Colon (tissue), 2 donors: ENCODE results near the gene STK4.

Source experiments
- FAIRE-seq: peaks from 2 replicates; lab custom pipeline; 2012; peaks lifted over from hg19 to GRCh38; lab: Jason Lieb, UNC
- donor health status: control.
- donor health status: control.

The STK4 gene

DNA sequence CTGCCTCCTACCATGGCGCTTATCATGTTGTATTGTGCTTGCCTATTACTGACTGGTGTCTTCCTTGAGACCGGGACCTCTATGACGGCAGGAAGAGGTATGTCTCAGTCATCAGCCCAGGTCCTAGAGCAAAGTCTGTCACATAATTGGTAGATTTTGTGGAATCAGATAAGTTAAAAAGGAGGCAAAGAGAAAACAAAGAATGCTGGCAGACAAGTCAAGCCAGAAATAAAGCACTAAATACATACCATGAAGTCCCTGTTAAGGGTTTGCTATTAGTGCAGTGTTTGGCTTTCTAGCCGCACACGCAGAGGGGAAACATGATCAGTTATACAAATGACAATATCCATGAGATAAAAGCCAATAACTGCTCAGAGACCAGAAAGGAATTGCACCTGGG, 12.1 kb upstream of the STK4 start:
- no peak for FAIRE-seq

DNA sequence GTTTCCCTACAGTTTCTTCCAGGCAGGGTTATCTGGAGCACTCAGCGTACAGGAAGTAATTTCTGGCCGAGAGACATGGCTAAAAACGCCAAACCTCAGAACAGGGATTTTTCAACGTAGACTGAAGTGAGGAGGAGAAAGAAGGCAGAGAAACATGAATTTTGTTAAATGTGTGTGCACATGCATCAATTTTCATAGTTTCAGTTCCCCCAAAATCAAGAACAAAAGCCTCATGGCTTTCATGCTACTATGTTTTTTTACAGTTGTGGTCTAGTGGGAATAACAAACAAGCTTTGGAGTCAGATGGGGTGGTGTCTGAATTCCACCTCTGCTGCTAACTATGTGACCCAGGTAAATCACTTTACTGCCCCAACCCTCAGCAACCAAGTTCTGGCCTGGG, 11.0 kb upstream of the STK4 start:
- FAIRE-seq = no peak

DNA sequence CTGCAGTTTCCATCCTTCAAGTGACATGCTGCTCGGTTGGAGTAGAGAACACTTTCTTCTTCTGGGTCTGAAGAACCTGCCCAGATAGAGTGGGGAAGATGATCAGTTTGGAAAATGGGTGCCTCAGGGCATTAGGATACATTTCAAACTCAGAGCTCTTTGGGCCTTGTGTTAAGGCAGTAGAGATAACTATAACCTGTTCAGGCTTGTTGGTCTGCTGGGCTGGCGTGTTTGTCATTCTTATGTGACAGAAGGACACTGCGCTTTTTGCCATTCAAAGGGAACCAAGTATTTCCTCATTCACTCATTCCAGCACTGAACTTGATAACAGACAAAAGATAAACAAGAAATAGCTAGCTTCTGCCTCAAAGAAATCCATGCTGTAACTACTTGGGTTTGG, 9.9 kb upstream of the STK4 start:
- FAIRE-seq = no peak

DNA sequence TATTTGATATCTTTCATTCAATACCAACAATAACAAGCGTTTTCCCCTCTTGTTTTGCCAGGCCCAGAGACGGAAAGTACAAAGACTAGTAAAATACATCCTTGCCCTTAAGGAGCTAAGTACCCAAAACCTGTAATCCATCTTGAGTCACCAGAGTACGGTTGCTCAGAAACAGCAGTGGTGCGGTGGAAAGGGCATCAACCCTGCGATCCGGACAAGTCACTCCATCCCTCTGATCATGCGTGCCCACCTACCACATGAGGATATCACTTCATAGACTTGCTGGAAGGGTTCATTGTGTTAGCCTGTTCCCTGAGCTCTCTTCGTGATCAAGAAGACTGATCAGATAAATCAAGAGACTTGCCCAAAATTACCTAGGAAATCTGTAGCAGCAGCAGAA, 8.0 kb upstream of the STK4 start:
- no peak for FAIRE-seq

GRCh38 chr20:44959082-44959637, 7.2 kb upstream of the STK4 start:
- FAIRE-seq = no peak

DNA sequence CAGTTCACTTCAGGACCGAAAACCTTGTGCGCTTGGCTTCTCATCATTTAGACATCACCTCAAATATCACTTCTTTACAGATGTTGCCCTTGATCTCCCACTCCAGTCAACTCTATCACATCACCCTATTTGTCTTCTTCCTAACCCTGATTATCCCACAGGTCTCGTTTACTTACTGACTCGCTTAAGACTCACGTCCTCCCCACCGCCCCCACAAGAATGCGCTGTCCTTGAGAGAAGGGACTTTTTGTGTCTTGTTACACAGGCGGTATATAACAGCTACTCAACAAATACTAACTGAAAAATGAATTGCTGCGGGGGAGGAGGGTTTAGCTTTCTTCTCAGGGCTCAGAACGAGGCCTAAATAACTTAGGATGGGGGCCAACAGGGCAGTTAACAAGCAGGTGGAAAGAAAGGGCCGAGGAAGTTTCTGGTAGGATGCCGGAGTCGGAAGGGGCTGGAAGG, 6.6 kb upstream of the STK4 start:
- no peak for FAIRE-seq

DNA sequence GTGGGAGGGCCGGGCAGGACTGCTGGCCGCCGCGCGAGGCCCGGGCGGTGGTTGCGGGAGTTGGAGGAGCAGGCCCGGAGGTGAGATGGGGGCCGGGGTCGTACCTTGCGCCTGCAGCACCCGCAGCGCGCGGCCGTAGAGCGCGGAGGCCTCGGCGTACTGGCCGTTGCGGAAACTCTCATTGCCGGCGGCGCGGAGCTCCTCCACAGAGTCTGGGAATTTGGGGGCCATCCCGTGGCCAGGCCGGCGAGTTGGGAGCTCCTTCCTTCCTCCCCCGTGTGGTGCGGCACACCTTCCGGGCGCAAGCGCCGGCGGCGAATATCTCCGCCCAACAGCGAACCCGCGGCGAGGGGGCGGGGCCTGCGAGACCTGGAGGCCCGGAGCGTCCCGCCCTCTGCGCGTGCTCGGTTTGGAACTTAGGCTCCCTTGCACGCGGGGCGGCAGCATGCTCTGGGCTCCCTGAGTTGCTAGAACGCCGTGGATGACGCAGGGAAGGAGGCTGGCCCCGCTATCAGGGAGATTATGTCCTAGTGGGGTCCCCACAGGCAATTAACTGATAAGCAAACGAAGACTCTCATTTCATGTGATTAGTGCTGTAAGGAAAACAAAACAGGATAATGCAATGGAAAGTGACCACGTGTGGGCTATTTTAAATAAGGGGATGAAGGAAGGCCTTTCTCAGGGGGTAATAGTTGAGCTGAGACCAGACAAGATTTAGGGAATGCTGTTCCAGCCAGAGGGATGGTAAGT, 6.0 kb upstream of the STK4 start, which contains the start of gene TOMM34:
TSS of gene TOMM34 (minus strand) at position 295 of the 750 bp plus-strand sequence. CDS start at position 231, 64 bp downstream.
- no peak for FAIRE-seq

GRCh38 chr20:44961011-44961869, 5.1 kb upstream of the STK4 start:
- no peak for FAIRE-seq

- no peak for FAIRE-seq
These were observed 4.4 kb upstream of the STK4 start for GRCh38 chr20:44961870-44962267.

DNA sequence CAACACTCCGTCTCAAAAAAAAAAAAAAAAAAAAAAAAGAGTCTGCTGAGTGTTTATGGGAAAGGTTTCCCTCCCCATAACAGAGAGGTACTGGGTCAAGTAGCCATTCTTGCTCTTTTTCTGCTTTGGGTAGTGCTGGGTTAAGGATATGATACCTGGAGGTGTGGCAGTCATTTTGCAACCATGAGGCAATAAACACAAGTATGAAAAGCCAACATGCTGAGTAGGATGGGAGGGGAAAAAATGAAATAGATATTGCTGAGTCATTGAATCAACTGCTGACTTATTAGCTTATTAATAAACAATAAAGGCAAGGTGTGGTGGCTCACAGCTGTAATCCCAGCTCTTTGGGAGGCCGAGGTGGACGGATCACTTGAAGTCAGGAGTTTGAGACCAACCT, 3.8 kb upstream of the STK4 start:
- no peak for FAIRE-seq

DNA sequence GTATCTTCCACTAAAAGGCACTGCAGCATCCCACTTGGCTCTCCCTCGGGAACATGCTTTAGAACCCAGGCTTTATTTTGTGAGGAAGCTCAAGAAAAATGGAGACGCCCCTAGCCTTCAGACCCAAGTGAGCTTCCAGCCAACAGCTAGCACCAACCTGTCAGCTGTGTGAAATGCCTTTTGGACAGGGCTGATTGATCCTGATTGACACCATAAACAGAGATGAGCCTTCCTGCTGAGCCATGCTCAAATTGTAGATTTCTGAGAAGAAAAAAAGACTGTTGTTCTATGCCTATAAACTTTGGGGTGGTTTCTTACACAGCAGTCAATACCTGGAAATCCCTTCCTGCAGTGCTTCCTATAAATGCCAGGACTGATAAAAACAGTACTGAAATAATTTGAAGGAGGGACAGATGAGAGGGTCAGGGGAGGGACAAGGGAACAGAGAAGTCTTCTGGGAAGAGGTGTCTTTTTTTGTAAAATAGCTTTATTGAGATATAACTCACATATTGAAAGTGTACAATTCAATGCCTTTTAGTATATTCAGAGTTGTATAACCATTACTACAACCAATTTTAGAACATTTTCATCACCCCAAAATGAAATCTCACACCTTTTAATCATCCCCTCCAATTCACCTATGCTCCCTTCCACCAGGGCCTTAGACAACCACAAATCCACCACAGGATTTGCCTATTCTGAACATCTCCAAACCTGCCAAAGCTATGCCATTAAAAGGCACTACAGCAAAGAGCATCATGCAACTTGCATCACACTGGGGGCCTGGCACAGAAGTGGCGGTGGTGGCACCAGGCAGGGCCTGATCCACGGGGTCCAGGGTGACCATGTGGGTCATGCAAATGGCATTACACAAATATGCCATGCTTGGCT, 2.7 kb upstream of the STK4 start:
- no peak for FAIRE-seq

GRCh38 chr20:44965651-44966029, 672 bp upstream of the STK4 start:
- no peak for FAIRE-seq

- no peak for FAIRE-seq
These were observed 995 bp downstream of the STK4 start for GRCh38 chr20:44967207-44967807.

GRCh38 chr20:44969300-44969894, 3.1 kb downstream of the STK4 start:
- FAIRE-seq = no peak

GRCh38 chr20:44970243-44970757, 4.0 kb downstream of the STK4 start:
- FAIRE-seq = no peak

GRCh38 chr20:44973053-44973452, 6.7 kb downstream of the STK4 start:
- FAIRE-seq = no peak

DNA sequence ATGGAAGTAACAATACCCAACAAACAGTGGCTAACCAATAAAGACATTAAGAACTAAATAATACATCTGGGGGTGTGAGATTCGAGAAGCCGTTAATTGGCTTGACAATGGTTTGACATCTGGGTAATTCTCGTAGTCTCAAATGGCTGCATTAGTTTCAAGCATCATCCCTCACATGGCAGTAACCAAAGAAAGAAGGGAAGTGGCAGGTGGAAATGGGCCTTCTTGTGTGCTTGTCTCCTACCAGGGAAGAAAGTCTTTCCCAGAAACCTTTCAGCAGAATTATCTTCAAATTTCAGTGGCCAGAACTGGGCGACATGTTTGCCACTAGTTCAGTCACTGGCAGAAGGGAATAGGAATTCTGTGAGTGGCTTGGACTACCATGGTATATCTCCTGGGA, 10.4 kb downstream of the STK4 start:
- no peak for FAIRE-seq

DNA sequence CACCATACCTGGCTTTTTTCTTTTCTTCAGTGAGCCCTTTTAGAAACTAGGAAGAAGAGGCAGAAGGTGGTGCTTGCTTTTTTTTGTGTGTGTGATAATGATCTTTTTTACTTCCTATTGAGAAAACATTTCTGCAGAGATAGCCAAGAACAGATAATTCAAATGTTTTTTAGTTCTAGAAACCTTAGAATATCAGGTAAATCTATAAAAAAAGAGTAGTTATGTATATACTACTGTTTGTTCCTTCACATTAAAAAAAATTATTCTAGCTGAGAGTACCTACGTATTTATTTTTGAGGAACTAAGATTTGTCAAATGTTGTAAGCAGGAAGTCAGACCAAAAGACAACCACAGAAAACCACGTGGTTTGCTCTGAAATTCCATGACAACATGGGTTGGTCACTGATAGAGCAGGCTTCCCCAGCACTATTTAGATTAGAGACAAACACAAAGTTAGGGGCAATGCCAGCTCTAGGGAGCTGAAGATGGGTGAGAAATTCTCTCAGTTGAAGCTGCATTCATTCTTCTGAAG, 12.8 kb downstream of the STK4 start:
- no peak for FAIRE-seq

DNA sequence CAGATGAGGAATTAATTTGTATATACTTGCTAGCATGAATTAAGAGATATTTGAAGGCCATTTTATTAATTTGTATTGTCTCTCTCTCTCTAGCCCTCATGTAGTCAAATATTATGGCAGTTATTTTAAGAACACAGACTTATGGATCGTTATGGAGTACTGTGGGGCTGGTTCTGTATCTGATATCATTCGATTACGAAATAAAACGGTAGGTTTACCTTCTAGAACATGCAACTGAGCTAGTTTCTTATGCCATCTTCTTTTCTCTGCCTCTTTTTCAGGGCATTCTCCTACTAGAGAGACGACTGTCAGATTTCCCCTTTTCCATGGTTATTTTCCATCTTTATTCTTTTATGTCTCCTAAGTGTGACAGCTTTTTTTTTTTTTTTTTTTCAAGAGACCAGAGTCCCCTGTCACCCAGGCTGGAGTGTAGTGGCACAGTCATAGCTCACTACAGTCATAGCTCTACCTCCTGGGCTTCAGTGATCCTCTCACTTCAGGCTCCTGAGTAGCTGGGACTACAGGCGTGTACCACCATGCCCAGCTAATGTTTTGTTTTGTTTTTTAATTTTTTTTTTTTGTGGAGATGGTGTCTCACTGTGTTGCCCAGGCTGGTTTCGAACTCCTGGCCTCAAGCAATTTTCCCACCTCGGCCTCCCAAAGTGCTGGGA, 15.6 kb downstream of the STK4 start:
- no peak for FAIRE-seq

GRCh38 chr20:44983093-44983674, 16.9 kb downstream of the STK4 start:
- FAIRE-seq = no peak
